IMR-90 (cell line): ENCODE measurements around the gene FOSL2. TPM values are rescaled to one million over a fixed set of nuclear protein-coding genes. Genes with fewer than 3 reads are reported as not detected.

Source experiments
- ATAC-seq: fragments of 200-7000 bp; cut with Tn5 transposase; 2 replicates; pipeline ENCODE4 v1.9.1; 2020; ENCODE audit warnings: low read depth, mild to moderate bottlenecking, moderate library complexity
- BruUV-seq: library from RNA; stranded (reverse); fragments of 400-500 nt; replicated peaks from 2 replicates; lab custom pipeline; 2021; lab: Mats Ljungman, UMichigan
- CTCF ChIA-PET: fragments of 300-600 bp; formaldehyde crosslinking; extraction: SDS; loops from one replicate; lab custom pipeline; 2021; ENCODE audit warnings: antibody characterized with exemption; lab: Yijun Ruan, JAX
- POLR2A ChIA-PET: fragments of 300-600 bp; sonication (Branson Sonifier 250); formaldehyde crosslinking; loops from one replicate; lab custom pipeline; 2022; ENCODE audit warnings: antibody characterized with exemption; ENCODE audit not compliant: unreplicated experiment; lab: Charles Lee
- DNase-seq: peaks from one replicate; pipeline ENCODE4 v3.0.0; 2013
- H2AFZ ChIP-seq: replicated peaks from 2 replicates; pipeline ENCODE3; 2013; ENCODE audit warnings: low read length, mild to moderate bottlenecking; ENCODE audit not compliant: poor library complexity
- H2AK5ac ChIP-seq: 2 replicates; pipeline ENCODE4 v1.6.1; 2013; ENCODE audit warnings: low read depth, low read length, inconsistent platforms
- H2AK9ac ChIP-seq: replicated peaks from 2 replicates; pipeline ENCODE3; 2013; ENCODE audit warnings: mild to moderate bottlenecking, low read depth, low read length, moderate library complexity; ENCODE audit not compliant: poor library complexity
- H2BK120ac ChIP-seq: 2 replicates; pipeline ENCODE4 v1.6.1; 2013; ENCODE audit warnings: low read depth, low read length, inconsistent platforms
- H2BK15ac ChIP-seq: 3 replicates; pipeline ENCODE4 v1.6.1; 2013; ENCODE audit warnings: low read depth, low read length, inconsistent platforms
- H2BK20ac ChIP-seq: 2 replicates; pipeline ENCODE4 v1.6.1; 2013; ENCODE audit warnings: low read depth, mild to moderate bottlenecking, inconsistent platforms, low read length, moderate library complexity
- H2BK5ac ChIP-seq: 2 replicates; pipeline ENCODE4 v1.6.1; 2013; ENCODE audit warnings: mild to moderate bottlenecking, low read depth, low read length, inconsistent platforms; ENCODE audit not compliant: poor library complexity, severe bottlenecking
- H3K14ac ChIP-seq: replicated peaks from 2 replicates; pipeline ENCODE4 v1.6.1; 2013; ENCODE audit warnings: low read depth, low read length, inconsistent platforms
- H3K18ac ChIP-seq: 2 replicates; pipeline ENCODE4 v1.6.1; 2013; ENCODE audit warnings: low read depth, low read length, control low read depth
- H3K23ac ChIP-seq: 2 replicates; pipeline ENCODE4 v1.6.1; 2013; ENCODE audit warnings: low read depth, low read length, inconsistent platforms
- H3K27ac ChIP-seq: 2 replicates; pipeline ENCODE4 v1.5.1; 2013; ENCODE audit warnings: mild to moderate bottlenecking, control low read depth, low read length; ENCODE audit not compliant: insufficient read depth
- H3K27me3 ChIP-seq: 2 replicates; pipeline ENCODE4 v1.6.1; 2013; ENCODE audit warnings: low read length; ENCODE audit not compliant: control insufficient read depth, insufficient read depth
- H3K36me3 ChIP-seq: 2 replicates; pipeline ENCODE4 v1.6.1; 2013; ENCODE audit warnings: low read length, mixed read lengths; ENCODE audit not compliant: control insufficient read depth, insufficient read depth
- H3K4ac ChIP-seq: 2 replicates; pipeline ENCODE4 v1.6.1; 2013; ENCODE audit warnings: low read depth, low read length, inconsistent platforms
- H3K4me1 ChIP-seq: 2 replicates; pipeline ENCODE4 v1.6.1; 2013; ENCODE audit warnings: low read length, mixed read lengths; ENCODE audit not compliant: control insufficient read depth, insufficient read depth
- H3K4me2 ChIP-seq: 2 replicates; pipeline ENCODE4 v1.6.1; 2013; ENCODE audit warnings: low read depth, mild to moderate bottlenecking, control low read depth, low read length, moderate library complexity
- H3K4me3 ChIP-seq: 2 replicates; pipeline ENCODE4 v1.5.1; 2013; ENCODE audit warnings: low read depth, mild to moderate bottlenecking, control low read depth, low read length, moderate library complexity; ENCODE audit not compliant: insufficient read depth
- H3K56ac ChIP-seq: 2 replicates; pipeline ENCODE4 v1.6.1; 2013; ENCODE audit warnings: low read length, inconsistent platforms; ENCODE audit not compliant: insufficient read depth; ENCODE audit errors: extremely low read depth
- H3K79me1 ChIP-seq, 2 experiments: 2 replicates each; pipeline ENCODE4 v1.6.1; 2013; ENCODE audit warnings: low read length in 2 of 2, inconsistent platforms in 1 of 2, low read depth in 1 of 2
- H3K9ac ChIP-seq: 2 replicates; pipeline ENCODE4 v1.6.1; 2013; ENCODE audit warnings: low read depth, low read length, control low read depth
- H3K9me1 ChIP-seq: 2 replicates; pipeline ENCODE4 v1.6.1; 2013; ENCODE audit warnings: low read length, inconsistent platforms; ENCODE audit not compliant: insufficient read depth
- H3K9me3 ChIP-seq: 2 replicates; pipeline ENCODE4 v1.6.1; 2013; ENCODE audit warnings: low read length; ENCODE audit not compliant: control insufficient read depth, insufficient read depth
- H4K20me1 ChIP-seq: 2 replicates; pipeline ENCODE4 v1.6.1; 2013; ENCODE audit warnings: low read length, inconsistent platforms; ENCODE audit not compliant: insufficient read depth
- H4K5ac ChIP-seq: 2 replicates; pipeline ENCODE4 v1.6.1; 2013; ENCODE audit warnings: mild to moderate bottlenecking, low read depth, low read length, control low read depth
- H4K8ac ChIP-seq, 2 experiments: 2 replicates each; pipeline ENCODE4 v1.6.1; 2013; ENCODE audit warnings: low read depth in 2 of 2, low read length in 2 of 2, control low read depth in 1 of 2, inconsistent platforms in 1 of 2
- H4K91ac ChIP-seq: 2 replicates; pipeline ENCODE4 v1.6.1; 2013; ENCODE audit warnings: low read depth, low read length, inconsistent platforms; ENCODE audit not compliant: insufficient read depth
- BHLHE40 ChIP-seq: fragments of 150-350 bp; IDR thresholded peaks from 2 replicates; pipeline ENCODE4 v1.6.1; 2016; ENCODE audit warnings: mild to moderate bottlenecking, low read depth, low read length
- CTCF ChIP-seq: conservative IDR thresholded peaks from 2 replicates; pipeline ENCODE4 v1.5.1; 2012; ENCODE audit warnings: mild to moderate bottlenecking, low read depth, low read length, improper control_type of control experiment
- ELK1 ChIP-seq: fragments of 150-350 bp; IDR thresholded peaks from 2 replicates; pipeline ENCODE4 v1.6.1; 2016; ENCODE audit warnings: low read depth, mild to moderate bottlenecking, low read length, moderate library complexity, borderline replicate concordance
- FOS ChIP-seq: fragments of 150-350 bp; IDR thresholded peaks from 2 replicates; pipeline ENCODE4 v1.6.1; 2016; ENCODE audit warnings: low read depth, low read length
- MAFK ChIP-seq: IDR thresholded peaks from 2 replicates; pipeline ENCODE4 v1.6.1; 2012; ENCODE audit warnings: low read depth, low read length, improper control_type of control experiment
- MAZ ChIP-seq: IDR thresholded peaks from 2 replicates; pipeline ENCODE4 v1.6.1; 2012; ENCODE audit warnings: low read depth, mild to moderate bottlenecking, low read length, improper control_type of control experiment, moderate library complexity, borderline replicate concordance
- MXI1 ChIP-seq: IDR thresholded peaks from 2 replicates; pipeline ENCODE4 v1.6.1; 2012; ENCODE audit warnings: low read depth, mild to moderate bottlenecking, low read length, moderate library complexity, borderline replicate concordance
- POLR2A ChIP-seq: IDR thresholded peaks from 2 replicates; pipeline ENCODE4 v1.6.1; 2012; ENCODE audit warnings: mild to moderate bottlenecking, low read depth, low read length
- RAD21 ChIP-seq: IDR thresholded peaks from 2 replicates; pipeline ENCODE4 v1.6.1; 2012; ENCODE audit warnings: low read length, improper control_type of control experiment
- RCOR1 ChIP-seq: IDR thresholded peaks from 2 replicates; pipeline ENCODE4 v1.6.1; 2012; ENCODE audit warnings: mild to moderate bottlenecking, low read length, improper control_type of control experiment; ENCODE audit not compliant: insufficient replicate concordance
- RFX5 ChIP-seq: IDR thresholded peaks from 2 replicates; pipeline ENCODE4 v1.8.0; 2012; ENCODE audit warnings: low read depth, mild to moderate bottlenecking, low read length, moderate library complexity
- WGBS, 2 experiments: methylation state at CpG; one replicate each; pipeline versions ENCODE4 v1.1.5 to v1.1.7; 2013; ENCODE audit warnings: missing lambda C conversion rate in 2 of 2; ENCODE audit not compliant: insufficient read length in 1 of 2; ENCODE audit errors: extremely low coverage in 2 of 2; 5-methylcytosine and 5-hydroxymethylcytosine counted together
- dilution Hi-C: fragments of 300-500 bp; cut with HindIII; formaldehyde crosslinking; loops from one replicate; pipeline ENCODE4 v1.14.3; 2018; ENCODE audit warnings: low sequenced_read_pairs; ENCODE audit not compliant: unreplicated experiment
- in situ Hi-C: fragments of 300-500 bp; cut with MboI; formaldehyde crosslinking; loops from 3 replicates; pipeline ENCODE4 v1.14.3; 2019; ENCODE audit warnings: low sequenced_read_pairs, inconsistent platforms, mixed read lengths
- intact Hi-C: fragments of 100-400 bp; cut with micrococcal nuclease; formaldehyde crosslinking; loops from 2 replicates; pipeline ENCODE4 v1.10.0; 2022
- polyA plus RNA-seq, 3 experiments: library from polyadenylated mRNA; depleted of rRNA; stranded (reverse); fragments of >200 nt; gene quantifications; 2 replicates each; pipeline ENCODE4 v1.2.3, GENCODE V29; 2012; ENCODE audit warnings: low replicate concordance in 1 of 3
- total RNA-seq: library from RNA; depleted of rRNA; stranded (reverse); fragments of >200 nt; gene quantifications from 2 replicates; pipeline ENCODE4 v1.2.3, GENCODE V29; 2012
- TF ChIP-seq, protein P1 (sequence below): fragments of 150-350 bp; IDR thresholded peaks from 2 replicates; pipeline ENCODE4 v1.6.1; 2017; ENCODE audit warnings: mild to moderate bottlenecking, antibody characterized with exemption, low read length, low read depth

FOSL2 gene
- total and polyA plus RNA-seq, 2 of the 4 experiments (the other 2 are of a cell fraction): 31.4 to 46.3 TPM

DNA sequence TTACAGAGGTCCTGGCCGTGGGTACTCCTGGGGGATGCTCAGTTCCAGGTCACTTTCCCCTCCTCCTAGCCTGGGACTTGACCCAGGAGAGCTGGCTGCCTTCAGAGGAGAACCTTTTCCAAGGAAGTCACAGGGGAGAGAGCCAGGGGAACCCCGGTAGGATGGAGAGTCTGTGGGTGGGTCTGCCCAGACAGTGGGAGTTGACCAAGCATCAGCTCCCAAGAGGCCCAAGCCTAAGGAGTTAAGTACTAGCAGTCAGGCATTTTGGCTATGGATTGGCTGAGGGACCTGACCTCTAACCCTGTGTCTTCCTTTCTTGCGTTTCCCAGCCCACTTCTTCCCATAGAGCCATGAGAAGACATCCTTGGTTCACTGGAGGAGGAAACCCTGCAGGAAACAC is 54.4 kb downstream of the FOSL2 start:
- Histone ChIP-seq H2AFZ (peak overlapping the region; percentile 68), H2BK15ac (peak overlapping the region; percentile 90), H3K14ac (peak overlapping the region; percentile 76), H3K27me3 (no peaks in the 10 kb centered on the region), H3K9me3 (no peaks in the 10 kb centered on the region), H3K23ac (peak overlapping the region; percentile 70), H3K36me3 (no peaks in the 10 kb centered on the region), H4K20me1 (no peaks in the 10 kb centered on the region), H3K18ac (peak overlapping the region; percentile 71), H2BK20ac (peak overlapping the region; percentile 90), H3K56ac (peak overlapping the region; percentile 24; the same call in 1 of the 2 replicates), H3K4me1 (peaks cover 37% of the 10 kb centered on the region), H2AK5ac (peak overlapping the region; percentile 98), H3K4ac (peak overlapping the region; percentile 93), H3K9ac (no peak overlapping the region), H3K4me2 (no peak overlapping the region), H2BK5ac (peak overlapping the region; percentile 95), H3K79me1 (peaks cover 4 to 40% of the 10 kb centered on the region in 2 experiments; a peak in 3 of 4 replicates), H3K9me1 (peaks cover 43% of the 10 kb centered on the region), H4K5ac (peak overlapping the region; percentile 92), H3K27ac (peak overlapping the region; percentile 63), H2AK9ac (peak overlapping the region; percentile 60), H3K4me3 (no peak overlapping the region), H4K8ac (peak overlapping the region; percentile 28 to 97), H2BK120ac (peak overlapping the region; percentile 98), H4K91ac (peak overlapping the region; percentile 95)
- in situ Hi-C loops (no loop called here), dilution Hi-C loops (no loop called here), intact Hi-C loops (loop anchor here (5.0 kb wide), 1 partner anchor 745 kb away; no protein-coding TSS in a partner anchor)
- DNase-seq: no peak
- ATAC-seq: no peak
- BruUV-seq: no TSS peak
- CTCF ChIA-PET: interaction anchor here (0.6 kb wide), 1 partner anchor 612 kb away, joined by 6 read pairs; no protein-coding TSS in a partner anchor
- POLR2A ChIA-PET: no interaction called here
- no peak for TF ChIP-seq RAD21
- no peak for TF ChIP-seq ELK1
- TF ChIP-seq MAZ: no peak
- TF ChIP-seq, protein P1, sequence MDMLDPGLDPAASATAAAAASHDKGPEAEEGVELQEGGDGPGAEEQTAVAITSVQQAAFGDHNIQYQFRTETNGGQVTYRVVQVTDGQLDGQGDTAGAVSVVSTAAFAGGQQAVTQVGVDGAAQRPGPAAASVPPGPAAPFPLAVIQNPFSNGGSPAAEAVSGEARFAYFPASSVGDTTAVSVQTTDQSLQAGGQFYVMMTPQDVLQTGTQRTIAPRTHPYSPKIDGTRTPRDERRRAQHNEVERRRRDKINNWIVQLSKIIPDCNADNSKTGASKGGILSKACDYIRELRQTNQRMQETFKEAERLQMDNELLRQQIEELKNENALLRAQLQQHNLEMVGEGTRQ: no peak
- no peak for TF ChIP-seq MAFK
- no peak for TF ChIP-seq FOS
- no peak for TF ChIP-seq CTCF
- TF ChIP-seq RCOR1: no peak
- TF ChIP-seq RFX5: no peak
- no peak for TF ChIP-seq MXI1
- no peak for TF ChIP-seq POLR2A
- TF ChIP-seq BHLHE40: no peak
- no CpG with 5 or more reads among the region's 3 CpGs for WGBS, 2 experiments
